NCI-H748 (cell line): Measurements from ENCODE around the gene CTSW.
"Not testable (repeated sequence)": the region's sequence is repeated elsewhere in the genome, so short reads cannot be mapped to it uniquely, and the experiment has no call there.

Experiments used
- DNase-seq: peaks from one replicate; lab custom pipeline; 2025; ENCODE audit not compliant: unreplicated experiment; lab: John Stamatoyannopoulos, UW

CTSW gene

GRCh38 chr11:65879617-65880016, at the start of gene CTSW:
CTSW (plus strand) TSS chr11:65879837; CDS start chr11:65879855, 18 bp downstream.
- DNase-seq, result no peak

GRCh38 chr11:65832231-65832630, 47.4 kb upstream of the CTSW start:
- not testable (repeated sequence) for DNase-seq

GRCh38 chr11:65833297-65834030, 46.2 kb upstream of the CTSW start, which contains the start of gene SNX32:
SNX32 (plus strand) TSS chr11:65833963; CDS start chr11:65834066, 103 bp downstream.
- peak; percentile 91 for DNase-seq

- DNase-seq, result no peak
These were observed 45.4 kb upstream of the CTSW start for GRCh38 chr11:65834202-65834601.

- no peak for DNase-seq
These were observed 37.5 kb upstream of the CTSW start for GRCh38 chr11:65842144-65842543.

GRCh38 chr11:65843811-65844210, 35.8 kb upstream of the CTSW start:
- no peak for DNase-seq

- no peak for DNase-seq
These were observed 35.3 kb upstream of the CTSW start for GRCh38 chr11:65844231-65844872.

- DNase-seq, result no peak
These were observed 31.9 kb upstream of the CTSW start for GRCh38 chr11:65847746-65848145.

- DNase-seq, result not testable (repeated sequence)
These were observed 30.9 kb upstream of the CTSW start for GRCh38 chr11:65848693-65849092.

- DNase-seq, result no peak
These were observed 30.3 kb upstream of the CTSW start for GRCh38 chr11:65849366-65849765.

- no peak for DNase-seq
These were observed 29.8 kb upstream of the CTSW start for GRCh38 chr11:65849771-65850216.

- no peak for DNase-seq
These were observed 29.2 kb upstream of the CTSW start for GRCh38 chr11:65850217-65851082.

GRCh38 chr11:65851083-65851579, 28.5 kb upstream of the CTSW start:
- DNase-seq, result peak; percentile 17

- no peak for DNase-seq
These were observed 27.7 kb upstream of the CTSW start for GRCh38 chr11:65851811-65852507.

- no peak for DNase-seq
These were observed 27.0 kb upstream of the CTSW start for GRCh38 chr11:65852508-65853245.

- no peak for DNase-seq
These were observed 26.2 kb upstream of the CTSW start for GRCh38 chr11:65853246-65853979.

- no peak for DNase-seq
These were observed 25.5 kb upstream of the CTSW start for GRCh38 chr11:65854161-65854592.

GRCh38 chr11:65854852-65855837, 24.5 kb upstream of the CTSW start:
- DNase-seq, result no peak
